PFSK-1 (cell line): ENCODE data around the gene MUTYH. TPM values are rescaled to one million over a fixed set of nuclear protein-coding genes. Genes with fewer than 3 reads are reported as not detected.

ENCODE experiments used
- FOXP2 ChIP-seq: optimal IDR thresholded peaks from 2 replicates; pipeline ENCODE3; 2011; ENCODE audit warnings: borderline replicate concordance, control low read depth, inconsistent platforms; ENCODE audit not compliant: insufficient read depth; ENCODE audit errors: extremely low read length, extremely low read depth
- POLR2AphosphoS5 ChIP-seq: IDR thresholded peaks from 2 replicates; pipeline ENCODE4 v1.6.1; 2012; ENCODE audit warnings: low read depth, mild to moderate bottlenecking, control low read depth, low read length, moderate library complexity
- REST ChIP-seq, 2 experiments: IDR thresholded peaks; 2 replicates each; pipeline versions ENCODE4 v1.6.1 to v1.8.0; 2011 to 2012; ENCODE audit warnings: low read depth in 2 of 2, low read length in 2 of 2, control low read depth in 1 of 2, inconsistent platforms in 1 of 2, mild to moderate bottlenecking in 1 of 2, moderate library complexity in 1 of 2; ENCODE audit not compliant: insufficient read depth in 1 of 2
- SIN3A ChIP-seq: IDR thresholded peaks from 2 replicates; pipeline ENCODE4 v1.6.1; 2012; ENCODE audit warnings: mild to moderate bottlenecking, low read length, moderate library complexity, borderline replicate concordance; ENCODE audit not compliant: insufficient read depth
- TAF1 ChIP-seq: IDR thresholded peaks from 2 replicates; pipeline ENCODE4 v1.6.1; 2012; ENCODE audit warnings: low read length, control low read depth, borderline replicate concordance; ENCODE audit not compliant: insufficient read depth
- polyA plus RNA-seq: library from polyadenylated mRNA; unstranded; fragments of >200 nt; gene quantifications from one replicate; pipeline ENCODE4 v1.2.1, GENCODE V29; 2012; ENCODE audit warnings: low read depth, missing spikeins; ENCODE audit not compliant: insufficient read length

The MUTYH gene
- 32.0 TPM for polyA plus RNA-seq

DNA sequence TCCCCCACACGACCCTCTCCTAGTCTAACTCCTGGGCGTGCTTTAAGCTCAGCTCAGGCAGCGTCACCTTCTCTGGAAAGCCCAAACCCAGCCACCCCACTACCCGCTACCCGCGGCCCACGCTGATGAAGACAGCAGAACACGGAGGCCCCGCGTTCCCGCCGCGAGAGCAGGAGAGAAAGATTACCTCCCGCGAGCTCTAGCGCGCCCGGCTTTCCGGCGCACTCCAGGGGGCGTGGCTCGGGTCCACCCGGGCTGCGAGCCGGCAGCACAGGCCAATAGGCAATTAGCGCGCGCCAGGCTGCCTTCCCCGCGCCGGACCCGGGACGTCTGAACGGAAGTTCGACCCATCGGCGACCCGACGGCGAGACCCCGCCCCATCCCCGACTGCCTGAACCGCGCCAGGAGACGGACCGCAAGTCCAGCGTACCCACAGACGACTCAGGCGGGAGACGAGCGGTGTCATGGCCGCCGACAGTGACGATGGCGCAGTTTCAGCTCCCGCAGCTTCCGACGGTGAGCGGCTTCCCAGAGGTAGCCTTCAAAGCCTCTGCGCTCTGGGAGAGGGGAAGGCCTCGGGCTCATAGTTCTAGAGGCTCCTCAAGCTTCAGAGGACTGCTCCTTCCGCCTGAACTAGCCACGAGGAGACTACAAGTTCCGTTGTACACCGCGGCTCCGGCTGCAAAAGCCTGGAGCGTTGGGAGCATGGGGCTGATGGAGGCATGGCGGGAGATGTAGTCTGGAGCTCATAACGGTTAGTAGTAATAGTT, at the start of gene MUTYH, which contains the start of gene TOE1:
MUTYH (minus strand) TSS at position 652 of the 770 bp plus-strand sequence. CDS start 5,935 bp downstream, outside the sequence.
TOE1 (plus strand) TSS at position 382 of the 770 bp plus-strand sequence; CDS start at position 465, 83 bp downstream.
- TF ChIP-seq SIN3A (no peak), POLR2AphosphoS5 (peak; percentile 65; the same call in 1 of the 2 replicates), TAF1 (peak; percentile 84; the same call in 1 of the 2 replicates), FOXP2 (peak; percentile 79), REST (IDR thresholded peaks at IDR 0.05; ENCODE audit: insufficient read depth in 1 of 2, low read depth in 2 of 2, low read length in 2 of 2) (no peak)

GRCh38 chr1:45386219-45386618, 46.0 kb upstream of the MUTYH start:
- TF ChIP-seq POLR2AphosphoS5: no peak
- TF ChIP-seq TAF1: no peak
- no peak for TF ChIP-seq FOXP2
- no peak for TF ChIP-seq REST (IDR thresholded peaks at IDR 0.05; ENCODE audit: insufficient read depth in 1 of 2, low read depth in 2 of 2, low read length in 2 of 2)
- no peak for TF ChIP-seq SIN3A

- TF ChIP-seq FOXP2: no peak
- no peak for TF ChIP-seq POLR2AphosphoS5
- TF ChIP-seq SIN3A: no peak
- no peak for TF ChIP-seq TAF1
- TF ChIP-seq REST (IDR thresholded peaks at IDR 0.05; ENCODE audit: insufficient read depth in 1 of 2, low read depth in 2 of 2, low read length in 2 of 2): no peak
Observed at GRCh38 chr1:45385302-45385701, 45.1 kb upstream of the MUTYH start.

- TF ChIP-seq SIN3A (no peak), FOXP2 (no peak), REST (IDR thresholded peaks at IDR 0.05; ENCODE audit: insufficient read depth in 1 of 2, low read depth in 2 of 2, low read length in 2 of 2) (no peak), TAF1 (no peak), POLR2AphosphoS5 (no peak)
Observed at GRCh38 chr1:45383191-45383590, 43.0 kb upstream of the MUTYH start.
